ENCODE results near the gene HMGN4. TPM values are rescaled to one million over a fixed set of nuclear protein-coding genes. Genes with fewer than 3 reads are reported as not detected.

The HMGN4 gene
- polyA plus RNA-seq, 1 of the 3 experiments (the other 2 are of a cell fraction) = 76.3 TPM

DNA sequence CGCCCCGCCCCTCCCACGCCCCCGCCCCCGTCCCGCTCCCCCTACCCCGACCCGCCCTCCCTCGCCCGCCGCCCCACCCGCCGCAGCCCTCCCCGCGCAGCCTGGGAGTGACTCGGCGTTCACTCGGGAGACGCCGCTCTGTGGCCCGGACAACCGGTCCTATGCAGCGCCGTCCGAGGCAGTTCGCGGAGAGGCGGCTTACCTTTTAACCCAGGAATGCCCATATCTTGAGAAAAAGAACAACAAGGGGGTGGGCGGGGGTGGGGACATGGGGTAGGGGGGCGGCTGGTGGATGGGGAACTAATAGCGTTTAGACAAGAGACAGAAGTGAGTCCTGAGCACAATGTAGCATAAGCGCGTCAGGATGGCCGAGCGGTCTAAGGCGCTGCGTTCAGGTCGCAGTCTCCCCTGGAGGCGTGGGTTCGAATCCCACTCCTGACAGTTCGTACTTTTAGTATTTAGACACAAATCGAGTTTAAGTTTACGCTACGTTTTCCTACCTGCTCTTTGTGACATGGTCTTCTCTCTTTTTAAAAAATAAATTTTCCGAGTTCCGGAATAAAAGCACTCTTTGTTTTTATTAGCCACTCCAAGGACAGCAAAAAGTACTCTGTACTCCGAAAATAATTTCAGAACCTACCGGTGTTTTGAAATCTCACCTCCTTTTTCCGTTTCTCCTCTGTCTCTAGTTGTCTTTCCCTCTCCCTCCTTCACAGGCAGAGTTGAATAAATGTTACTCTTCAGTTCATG lies 17.1 kb upstream of the HMGN4 start:
- Histone ChIP-seq H3K4me3 (ENCODE audit: low read depth in 2 of 2, low read length in 1 of 2) (peak overlapping the region; percentile 44 to 50), H3K4me2 (peak overlapping the region; percentile 70), H3K9me2 (no peaks in the 10 kb centered on the region), H3K9ac (peak overlapping the region; percentile 52; the same call in 1 of the 2 replicates), H3K27ac (ENCODE audit: low read depth in 2 of 2, low read length in 1 of 2) (peak overlapping the region; percentile 68 to 81), H4K20me1 (ENCODE audit: insufficient read depth) (no peaks in the 10 kb centered on the region), H2AFZ (ENCODE audit: low read depth) (peak overlapping the region; percentile 99), H3K36me3 (replicated peaks in 1 of 2; ENCODE audit: control insufficient read depth in 1 of 2, insufficient read depth in 2 of 2, low read length in 1 of 2) (no peaks in the 10 kb centered on the region), H3K79me2 (ENCODE audit: insufficient read depth) (no peaks in the 10 kb centered on the region), H3F3A (replicated peaks; ENCODE audit: insufficient read depth) (peaks cover 12% of the 10 kb centered on the region), H3K4me1 (ENCODE audit: control insufficient read depth in 1 of 2, insufficient read depth in 2 of 2, low read depth in 1 of 2, low read length in 1 of 2) (peaks cover 3 to 5% of the 10 kb centered on the region in 2 experiments; a peak in 2 of 4 replicates), H3K9me3 (no peaks in the 10 kb centered on the region), H3K27me3 (ENCODE audit: insufficient read depth) (no peaks in the 10 kb centered on the region)
- CTCF ChIA-PET = interaction anchor here (1.0 to 2.0 kb wide), 2 partner anchors 46 to 179 kb away, joined by 4 to 10 read pairs; no protein-coding TSS in a partner anchor
- peak; percentile 99 for DNase-seq
- 1% methylated on average over 43 of the region's 49 CpGs for WGBS (ENCODE audit: low lambda C conversion rate)
- POLR2A ChIA-PET = no interaction called here
- TF ChIP-seq CHD2 (IDR thresholded peaks at IDR 0.05; ENCODE audit: low read length, partially characterized antibody) (peak; percentile 64), USF1 (IDR thresholded peaks at IDR 0.05; ENCODE audit: borderline replicate concordance, low read depth) (no peak), MEF2A (IDR thresholded peaks at IDR 0.05; ENCODE audit: borderline replicate concordance, low read depth) (no peak), GATA2 (CRISPR knock-in tag; IDR thresholded peaks at IDR 0.05) (no peak), REST (IDR thresholded peaks at IDR 0.05; ENCODE audit: low read depth, low read length) (0 out of 2 replicates have a peak, but pooled peaks have one; percentile 42), RCOR1 (IDR thresholded peaks at IDR 0.05; ENCODE audit: low read length) (peak; percentile 42; the same call in 1 of the 2 replicates), POLR2AphosphoS5 (IDR thresholded peaks at IDR 0.05; ENCODE audit: low read depth, low read length) (peak; percentile 48; the same call in 1 of the 2 replicates), FOXJ3 (CRISPR knock-in tag; IDR thresholded peaks at IDR 0.05) (no peak), TEAD4 (IDR thresholded peaks at IDR 0.05; ENCODE audit: borderline replicate concordance, insufficient read depth) (peak; percentile 81), RFX5 (IDR thresholded peaks at IDR 0.05; ENCODE audit: low read length) (no peak), PBX3 (IDR thresholded peaks at IDR 0.05) (no peak), SMC3 (IDR thresholded peaks at IDR 0.05; ENCODE audit: low read depth, low read length) (no peak), EZH2phosphoT487 (IDR thresholded peaks at IDR 0.05; ENCODE audit: borderline replicate concordance, low read depth) (no peak), NFIC (IDR thresholded peaks at IDR 0.05; ENCODE audit: borderline replicate concordance) (no peak), TCF12 (IDR thresholded peaks at IDR 0.05) (no peak), FOXM1 (IDR thresholded peaks at IDR 0.05; ENCODE audit: low read depth) (no peak), USF2 (IDR thresholded peaks at IDR 0.05; ENCODE audit: borderline replicate concordance, low read depth, low read length) (no peak), FOSL2 (IDR thresholded peaks at IDR 0.05; ENCODE audit: borderline replicate concordance, low read depth) (peak; percentile 68), RAD21 (IDR thresholded peaks at IDR 0.05; ENCODE audit: low read length) (no peak), JUND (IDR thresholded peaks at IDR 0.05) (no peak), TAF1 (IDR thresholded peaks at IDR 0.05; ENCODE audit: borderline replicate concordance, low read depth, low read length) (no peak)
- TF ChIP-seq, protein P1, sequence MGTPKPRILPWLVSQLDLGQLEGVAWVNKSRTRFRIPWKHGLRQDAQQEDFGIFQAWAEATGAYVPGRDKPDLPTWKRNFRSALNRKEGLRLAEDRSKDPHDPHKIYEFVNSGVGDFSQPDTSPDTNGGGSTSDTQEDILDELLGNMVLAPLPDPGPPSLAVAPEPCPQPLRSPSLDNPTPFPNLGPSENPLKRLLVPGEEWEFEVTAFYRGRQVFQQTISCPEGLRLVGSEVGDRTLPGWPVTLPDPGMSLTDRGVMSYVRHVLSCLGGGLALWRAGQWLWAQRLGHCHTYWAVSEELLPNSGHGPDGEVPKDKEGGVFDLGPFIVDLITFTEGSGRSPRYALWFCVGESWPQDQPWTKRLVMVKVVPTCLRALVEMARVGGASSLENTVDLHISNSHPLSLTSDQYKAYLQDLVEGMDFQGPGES (IDR thresholded peaks at IDR 0.05; ENCODE audit: low read depth, low read length) = no peak
- TF ChIP-seq, protein P2, sequence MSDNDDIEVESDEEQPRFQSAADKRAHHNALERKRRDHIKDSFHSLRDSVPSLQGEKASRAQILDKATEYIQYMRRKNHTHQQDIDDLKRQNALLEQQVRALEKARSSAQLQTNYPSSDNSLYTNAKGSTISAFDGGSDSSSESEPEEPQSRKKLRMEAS (IDR thresholded peaks at IDR 0.05; ENCODE audit: low read depth) = no peak

Data from SK-N-SH (cell line).